T follicular helper cell (primary cell): ENCODE results near the gene DENND5A.
"Not testable (repeated sequence)": the region's sequence is repeated elsewhere in the genome, so short reads cannot be mapped to it uniquely, and the experiment has no call there.

ENCODE experiments used
- DNase-seq: peaks from one replicate; pipeline ENCODE4 v3.0.0-alpha.2; 2020; ENCODE audit warnings: low read depth

Gene DENND5A

GRCh38 chr11:9210922-9211320 lies 54.2 kb downstream of the DENND5A start:
- DNase-seq = no peak

GRCh38 chr11:9210224-9210921 lies 54.8 kb downstream of the DENND5A start:
- no peak for DNase-seq

- DNase-seq = not testable (repeated sequence)
Observed at GRCh38 chr11:9209604-9210003, 55.5 kb downstream of the DENND5A start.

- DNase-seq = no peak
Observed at GRCh38 chr11:9208726-9209501, 56.2 kb downstream of the DENND5A start.

GRCh38 chr11:9207229-9207628 lies 57.9 kb downstream of the DENND5A start:
- no peak for DNase-seq

GRCh38 chr11:9206496-9206895 lies 58.7 kb downstream of the DENND5A start:
- DNase-seq = no peak

- DNase-seq = no peak
Observed at GRCh38 chr11:9203691-9204311, 61.3 kb downstream of the DENND5A start.

- DNase-seq = no peak
Observed at GRCh38 chr11:9201372-9202162, 63.6 kb downstream of the DENND5A start.

- no peak for DNase-seq
Observed at GRCh38 chr11:9200471-9200870, 64.7 kb downstream of the DENND5A start.

- DNase-seq = no peak
Observed at GRCh38 chr11:9193316-9193715, 71.8 kb downstream of the DENND5A start.

- no peak for DNase-seq
Observed at GRCh38 chr11:9192561-9192960, 72.6 kb downstream of the DENND5A start.

- DNase-seq = not testable (repeated sequence)
Observed at GRCh38 chr11:9190326-9191016, 74.7 kb downstream of the DENND5A start.

- DNase-seq = not testable (repeated sequence)
Observed at GRCh38 chr11:9188860-9189259, 76.3 kb downstream of the DENND5A start.

GRCh38 chr11:9187616-9188015 lies 77.5 kb downstream of the DENND5A start:
- no peak for DNase-seq

- DNase-seq = no peak
Observed at GRCh38 chr11:9184516-9184915, 80.6 kb downstream of the DENND5A start.

GRCh38 chr11:9182180-9182871 lies 82.8 kb downstream of the DENND5A start:
- no peak for DNase-seq

- DNase-seq = no peak
Observed at GRCh38 chr11:9180784-9181183, 84.4 kb downstream of the DENND5A start.

GRCh38 chr11:9179141-9179540 lies 86.0 kb downstream of the DENND5A start:
- no peak for DNase-seq

GRCh38 chr11:9178716-9179115 lies 86.4 kb downstream of the DENND5A start:
- DNase-seq = no peak

GRCh38 chr11:9177438-9178091 lies 87.6 kb downstream of the DENND5A start:
- DNase-seq = no peak
